Measurements from ENCODE around the gene PLEK.

The PLEK gene

GRCh38 chr2:68362749-68363148 is 2.3 kb upstream of the PLEK start:
- DNase-seq: peak in 2 of 3 donors; percentile 58 to 60
- Histone ChIP-seq H3K27me3 (replicated peaks in 2 of 5; ENCODE audit: control insufficient read depth in 4 of 5, insufficient read depth in 5 of 5, low read length in 4 of 5) (no peaks in the 10 kb centered on the region), H3K4me3 (ENCODE audit: control insufficient read depth in 1 of 7, extremely low read depth in 1 of 7, insufficient read depth in 4 of 7, low read depth in 2 of 7, low read length in 6 of 7) (peak overlapping the region in 4 of 7 experiments; percentile 2 to 64 (median 18)), H3K9me3 (ENCODE audit: control extremely low read depth in 1 of 5, control insufficient read depth in 4 of 5, insufficient read depth in 2 of 5, low read depth in 1 of 5, low read length in 4 of 5) (no peaks in the 10 kb centered on the region), H3K27ac (ENCODE audit: insufficient read depth in 1 of 2, low read depth in 1 of 2, low read length in 2 of 2, poor library complexity in 1 of 2, severe bottlenecking in 2 of 2) (no peak overlapping the region), H3K4me1 (ENCODE audit: control extremely low read depth in 1 of 4, control insufficient read depth in 4 of 4, insufficient read depth in 4 of 4, low read length in 3 of 4) (peaks cover 26 to 57% (median 37%) of the 10 kb centered on the region in 4 experiments), H3K36me3 (ENCODE audit: control insufficient read depth in 4 of 4, insufficient read depth in 4 of 4, low read length in 3 of 4) (no peaks in the 10 kb centered on the region)
- POLR2A ChIA-PET: interaction anchor here (0.9 kb wide), 1 partner anchor 23 kb away, joined by 4 read pairs; no protein-coding TSS in a partner anchor
- CTCF ChIA-PET: interaction anchor here (0.9 to 4.4 kb wide), 3 partner anchors 68 to 81 kb away, joined by 3 to 31 read pairs (median 4); no protein-coding TSS in a partner anchor
- WGBS (ENCODE audit: insufficient coverage): 37% methylated on average over 6 of the region's 7 CpGs

DNA sequence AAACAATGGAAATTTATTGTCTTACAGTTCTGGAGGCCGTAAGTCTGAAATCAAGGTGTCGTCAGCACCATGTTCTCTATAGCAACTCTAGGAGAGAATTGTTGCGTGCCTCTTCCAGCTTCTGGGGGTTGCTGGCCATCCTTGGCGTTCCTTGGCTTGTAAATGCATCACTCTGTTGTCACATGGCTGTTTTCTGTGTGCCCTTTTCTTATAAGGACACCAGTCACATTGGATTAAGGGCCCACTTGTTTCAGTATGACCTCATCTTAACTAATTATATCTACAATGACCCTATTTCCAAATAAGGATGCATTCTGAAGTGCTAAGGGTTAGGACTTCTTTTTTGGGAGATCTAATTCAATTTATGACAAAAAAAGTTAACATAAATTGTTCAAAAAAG is 1.4 kb upstream of the PLEK start:
- Histone ChIP-seq H3K4me1 (ENCODE audit: control extremely low read depth in 1 of 4, control insufficient read depth in 4 of 4, insufficient read depth in 4 of 4, low read length in 3 of 4) (peaks cover 36 to 63% (median 47%) of the 10 kb centered on the region in 4 experiments), H3K36me3 (ENCODE audit: control insufficient read depth in 4 of 4, insufficient read depth in 4 of 4, low read length in 3 of 4) (peaks cover 0 to 6% (median 0%) of the 10 kb centered on the region in 4 experiments), H3K27ac (ENCODE audit: insufficient read depth in 1 of 2, low read depth in 1 of 2, low read length in 2 of 2, poor library complexity in 1 of 2, severe bottlenecking in 2 of 2) (peak overlapping the region in 1 of 2 experiments; percentile 45), H3K9me3 (ENCODE audit: control extremely low read depth in 1 of 5, control insufficient read depth in 4 of 5, insufficient read depth in 2 of 5, low read depth in 1 of 5, low read length in 4 of 5) (no peaks in the 10 kb centered on the region), H3K4me3 (ENCODE audit: control insufficient read depth in 1 of 7, extremely low read depth in 1 of 7, insufficient read depth in 4 of 7, low read depth in 2 of 7, low read length in 6 of 7) (no peak overlapping the region), H3K27me3 (replicated peaks in 2 of 5; ENCODE audit: control insufficient read depth in 4 of 5, insufficient read depth in 5 of 5, low read length in 4 of 5) (no peaks in the 10 kb centered on the region)
- ChIA-PET CTCF (interaction anchor here (0.6 to 4.4 kb wide), 3 partner anchors 77 to 114 kb away, joined by 3 to 31 read pairs (median 4); no protein-coding TSS in a partner anchor), POLR2A (no interaction called here)
- no peak for DNase-seq
- 98% methylated on average over 4 of the region's 4 CpGs for WGBS (ENCODE audit: insufficient coverage)

DNA sequence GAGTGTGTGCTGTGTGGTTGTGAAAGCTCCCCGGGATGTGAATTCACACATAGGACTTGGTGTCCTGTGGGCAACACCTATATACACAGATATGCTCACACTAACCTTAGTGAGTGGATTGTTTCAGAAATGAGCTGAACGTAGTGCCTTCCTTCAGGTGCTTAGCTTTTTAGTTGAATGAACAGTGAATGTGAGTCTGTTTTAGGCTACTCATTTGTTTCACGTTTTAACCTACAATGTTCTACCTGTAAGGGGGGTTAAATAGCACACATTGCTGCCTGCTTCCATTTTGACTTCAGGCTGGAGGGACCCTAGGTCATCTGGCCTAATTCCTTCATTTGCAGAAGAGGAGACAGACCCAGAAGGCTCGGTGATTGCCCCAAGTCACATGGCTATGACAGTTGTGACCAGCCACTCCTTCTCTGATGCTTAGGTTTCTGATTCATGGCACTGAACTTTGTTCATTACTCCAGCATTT is 1.0 kb downstream of the PLEK start:
- POLR2A ChIA-PET: interaction anchor here (1.4 kb wide), 1 partner anchor 20 kb away, joined by 4 read pairs; no protein-coding TSS in a partner anchor
- H3K4me3 ChIP-seq (ENCODE audit: control insufficient read depth in 1 of 7, extremely low read depth in 1 of 7, insufficient read depth in 4 of 7, low read depth in 2 of 7, low read length in 6 of 7): peak overlapping the region in 6 of 7 experiments; percentile 72 to 97 (median 88)
- no peaks in the 10 kb centered on the region for H3K9me3 ChIP-seq (ENCODE audit: control extremely low read depth in 1 of 5, control insufficient read depth in 4 of 5, insufficient read depth in 2 of 5, low read depth in 1 of 5, low read length in 4 of 5)
- H3K27ac ChIP-seq (ENCODE audit: insufficient read depth in 1 of 2, low read depth in 1 of 2, low read length in 2 of 2, poor library complexity in 1 of 2, severe bottlenecking in 2 of 2): peak overlapping the region; percentile 74 to 92
- H3K36me3 ChIP-seq (ENCODE audit: control insufficient read depth in 4 of 4, insufficient read depth in 4 of 4, low read length in 3 of 4): peaks cover 0 to 17% (median 3%) of the 10 kb centered on the region in 4 experiments
- H3K27me3 ChIP-seq (replicated peaks in 2 of 5; ENCODE audit: control insufficient read depth in 4 of 5, insufficient read depth in 5 of 5, low read length in 4 of 5): no peaks in the 10 kb centered on the region
- DNase-seq: peak in 2 of 3 donors; percentile 52 to 62
- H3K4me1 ChIP-seq (ENCODE audit: control extremely low read depth in 1 of 4, control insufficient read depth in 4 of 4, insufficient read depth in 4 of 4, low read length in 3 of 4): peaks cover 47 to 84% (median 67%) of the 10 kb centered on the region in 4 experiments
- WGBS (ENCODE audit: insufficient coverage): 0% methylated on average over 2 of the region's 4 CpGs
- CTCF ChIA-PET: interaction anchor here (0.8 to 1.9 kb wide), 10 partner anchors 12 to 78 kb away, joined by 3 to 12 read pairs (median 3); no protein-coding TSS in a partner anchor

- CTCF ChIA-PET: interaction anchor here (0.6 to 1.3 kb wide), 3 partner anchors 13 to 73 kb away, joined by 3 to 4 read pairs (median 4); no protein-coding TSS in a partner anchor
- no peaks in the 10 kb centered on the region for H3K27me3 ChIP-seq (replicated peaks in 2 of 5; ENCODE audit: control insufficient read depth in 4 of 5, insufficient read depth in 5 of 5, low read length in 4 of 5)
- H3K4me1 ChIP-seq (ENCODE audit: control extremely low read depth in 1 of 4, control insufficient read depth in 4 of 4, insufficient read depth in 4 of 4, low read length in 3 of 4): peaks cover 45 to 90% (median 68%) of the 10 kb centered on the region in 4 experiments
- H3K9me3 ChIP-seq (ENCODE audit: control extremely low read depth in 1 of 5, control insufficient read depth in 4 of 5, insufficient read depth in 2 of 5, low read depth in 1 of 5, low read length in 4 of 5): no peaks in the 10 kb centered on the region
- peak overlapping the region; percentile 74 to 92 for H3K27ac ChIP-seq (ENCODE audit: insufficient read depth in 1 of 2, low read depth in 1 of 2, low read length in 2 of 2, poor library complexity in 1 of 2, severe bottlenecking in 2 of 2)
- H3K4me3 ChIP-seq (ENCODE audit: control insufficient read depth in 1 of 7, extremely low read depth in 1 of 7, insufficient read depth in 4 of 7, low read depth in 2 of 7, low read length in 6 of 7): peak overlapping the region in 6 of 7 experiments; percentile 52 to 97 (median 88)
- H3K36me3 ChIP-seq (ENCODE audit: control insufficient read depth in 4 of 4, insufficient read depth in 4 of 4, low read length in 3 of 4): peaks cover 0 to 25% (median 7%) of the 10 kb centered on the region in 4 experiments
- WGBS (ENCODE audit: insufficient coverage): 6% methylated on average over 2 of the region's 5 CpGs
- POLR2A ChIA-PET: no interaction called here
- DNase-seq: peak in 2 of 3 donors; percentile 38 to 64
Measured at GRCh38 chr2:68367953-68368653, 3.0 kb downstream of the PLEK start.

DNA sequence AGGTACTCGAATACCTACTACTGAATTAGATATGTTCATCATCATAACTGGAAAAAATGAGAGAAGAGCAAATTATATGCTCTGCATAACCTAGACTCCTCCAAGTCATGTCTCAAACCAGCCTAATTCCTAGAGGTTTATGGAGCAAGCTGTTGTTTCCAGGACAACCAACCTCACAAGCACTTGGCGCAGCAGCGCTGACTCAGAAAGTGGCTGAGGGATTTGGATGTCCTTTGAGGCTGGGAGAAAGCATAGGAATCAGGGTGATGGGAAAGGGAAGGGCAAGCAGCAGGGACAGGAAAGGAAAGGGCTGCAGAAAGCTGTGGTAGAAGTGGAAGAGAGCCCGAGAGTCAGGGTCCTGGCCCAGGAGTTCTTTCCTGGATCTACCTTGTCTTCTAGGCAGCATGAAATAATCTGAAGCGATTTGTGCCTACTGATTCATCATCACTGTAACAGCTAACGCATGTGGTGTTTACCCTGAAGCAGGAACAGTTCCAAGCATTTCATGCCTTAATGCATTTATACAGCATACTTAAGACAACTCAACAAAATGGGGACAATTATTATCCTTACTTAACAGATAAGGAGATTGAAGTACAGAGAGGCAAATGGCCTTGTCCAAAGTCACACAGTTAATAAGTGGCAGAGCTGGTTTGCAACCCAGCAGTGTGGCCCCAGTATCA is 3.7 kb downstream of the PLEK start:
- POLR2A ChIA-PET: no interaction called here

DNA sequence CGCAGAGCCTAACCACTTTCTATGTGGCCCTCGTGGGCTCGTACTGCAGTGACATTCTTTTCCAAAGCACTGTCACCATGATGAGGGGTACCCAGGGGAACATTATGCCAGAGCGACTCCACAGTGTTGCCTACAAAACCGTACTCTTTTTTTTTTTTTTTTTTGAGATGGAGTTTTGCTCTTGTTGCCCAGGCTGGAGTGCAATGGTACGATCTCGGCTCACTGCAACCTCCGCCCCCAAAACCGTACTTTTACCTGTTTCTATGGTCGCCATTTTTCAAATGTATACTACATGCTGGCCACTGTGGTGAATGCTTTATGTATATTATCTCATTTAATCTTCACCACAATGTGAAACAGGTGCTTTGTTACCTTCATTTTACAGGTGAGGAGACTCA is 4.3 kb downstream of the PLEK start:
- no peak for DNase-seq
- 100% methylated on average over 2 of the region's 10 CpGs for WGBS (ENCODE audit: insufficient coverage)
- CTCF ChIA-PET: no interaction called here
- Histone ChIP-seq H3K4me1 (ENCODE audit: control extremely low read depth in 1 of 4, control insufficient read depth in 4 of 4, insufficient read depth in 4 of 4, low read length in 3 of 4) (peaks cover 37 to 83% (median 58%) of the 10 kb centered on the region in 4 experiments), H3K4me3 (ENCODE audit: control insufficient read depth in 1 of 7, extremely low read depth in 1 of 7, insufficient read depth in 4 of 7, low read depth in 2 of 7, low read length in 6 of 7) (peak overlapping the region in 3 of 7 experiments; percentile 92 to 97 (median 95)), H3K27ac (ENCODE audit: insufficient read depth in 1 of 2, low read depth in 1 of 2, low read length in 2 of 2, poor library complexity in 1 of 2, severe bottlenecking in 2 of 2) (peak overlapping the region in 1 of 2 experiments; percentile 92), H3K36me3 (ENCODE audit: control insufficient read depth in 4 of 4, insufficient read depth in 4 of 4, low read length in 3 of 4) (peaks cover 0 to 30% (median 7%) of the 10 kb centered on the region in 4 experiments), H3K9me3 (ENCODE audit: control extremely low read depth in 1 of 5, control insufficient read depth in 4 of 5, insufficient read depth in 2 of 5, low read depth in 1 of 5, low read length in 4 of 5) (no peaks in the 10 kb centered on the region), H3K27me3 (replicated peaks in 2 of 5; ENCODE audit: control insufficient read depth in 4 of 5, insufficient read depth in 5 of 5, low read length in 4 of 5) (no peaks in the 10 kb centered on the region)
- POLR2A ChIA-PET: no interaction called here

More for the DNA sequence above, 3.7 kb downstream of the PLEK start:
- H3K4me1 ChIP-seq (ENCODE audit: control extremely low read depth in 1 of 4, control insufficient read depth in 4 of 4, insufficient read depth in 4 of 4, low read length in 3 of 4): peaks cover 39 to 86% (median 63%) of the 10 kb centered on the region in 4 experiments
- CTCF ChIA-PET: interaction anchor here (0.6 kb wide), 1 partner anchor 14 kb away, joined by 3 read pairs; no protein-coding TSS in a partner anchor
- peak overlapping the region in 6 of 7 experiments; percentile 52 to 97 (median 88) for H3K4me3 ChIP-seq (ENCODE audit: control insufficient read depth in 1 of 7, extremely low read depth in 1 of 7, insufficient read depth in 4 of 7, low read depth in 2 of 7, low read length in 6 of 7)
- no peaks in the 10 kb centered on the region for H3K9me3 ChIP-seq (ENCODE audit: control extremely low read depth in 1 of 5, control insufficient read depth in 4 of 5, insufficient read depth in 2 of 5, low read depth in 1 of 5, low read length in 4 of 5)
- peak overlapping the region; percentile 74 to 92 for H3K27ac ChIP-seq (ENCODE audit: insufficient read depth in 1 of 2, low read depth in 1 of 2, low read length in 2 of 2, poor library complexity in 1 of 2, severe bottlenecking in 2 of 2)
- no peaks in the 10 kb centered on the region for H3K27me3 ChIP-seq (replicated peaks in 2 of 5; ENCODE audit: control insufficient read depth in 4 of 5, insufficient read depth in 5 of 5, low read length in 4 of 5)
- WGBS (ENCODE audit: insufficient coverage): 65% methylated on average over 3 of the region's 6 CpGs
- H3K36me3 ChIP-seq (ENCODE audit: control insufficient read depth in 4 of 4, insufficient read depth in 4 of 4, low read length in 3 of 4): peaks cover 0 to 26% (median 7%) of the 10 kb centered on the region in 4 experiments
- peak in 2 of 3 donors; percentile 48 to 53 for DNase-seq
